SK-N-SH (cell line): Measurements from ENCODE around the gene CLDN16.
A peak's percentile ranks its signal among the peaks of the same experiment; 100 is the strongest.

ENCODE experiments used
- CTCF ChIP-seq: fragments of 200-600 bp; sonication (generic); IDR thresholded peaks from 2 replicates; pipeline ENCODE4 v1.6.1; 2017; ENCODE audit warnings: antibody characterized with exemption, mild to moderate bottlenecking, moderate library complexity
- TAF1 ChIP-seq: IDR thresholded peaks from 2 replicates; pipeline ENCODE4 v1.6.1; 2012; ENCODE audit warnings: low read depth, mild to moderate bottlenecking, low read length, moderate library complexity, borderline replicate concordance
- USF2 ChIP-seq: fragments of 150-350 bp; IDR thresholded peaks from 2 replicates; pipeline ENCODE4 v1.6.1; 2017; ENCODE audit warnings: antibody characterized with exemption, low read length, low read depth, borderline replicate concordance

- TF ChIP-seq TAF1 (no peak), USF2 (no peak), CTCF (peak; percentile 53)
These were observed 55.3 kb downstream of the CLDN16 start for GRCh38 chr3:190443257-190443656.
